Gastrocnemius medialis (tissue), 4 donors: Measurements from ENCODE around the gene CRYBB1.

Experiments used
- POLR2A ChIP-seq, 2 donors: fragments of 450-650 bp; IDR thresholded peaks; one replicate each; pipeline ENCODE4 v1.6.1; 2017; ENCODE audit warnings: antibody characterized with exemption in 2 of 2, mild to moderate bottlenecking in 2 of 2, moderate library complexity in 2 of 2
- TF ChIP-seq, protein P1 (sequence below), 5 experiments: fragments of 450-650 bp in 3 of 5; fragments of 200-600 bp in 2 of 5; sonication (generic) in 2 of 5; IDR thresholded peaks in 4 of 5; conservative IDR thresholded peaks in 1 of 5; 1 replicate in 4 of 5; 2 replicates in 1 of 5; pipeline ENCODE4 v1.5.1; 2016 to 2019; ENCODE audit warnings: antibody characterized with exemption in 5 of 5, mild to moderate bottlenecking in 3 of 5, moderate library complexity in 3 of 5

DNA sequence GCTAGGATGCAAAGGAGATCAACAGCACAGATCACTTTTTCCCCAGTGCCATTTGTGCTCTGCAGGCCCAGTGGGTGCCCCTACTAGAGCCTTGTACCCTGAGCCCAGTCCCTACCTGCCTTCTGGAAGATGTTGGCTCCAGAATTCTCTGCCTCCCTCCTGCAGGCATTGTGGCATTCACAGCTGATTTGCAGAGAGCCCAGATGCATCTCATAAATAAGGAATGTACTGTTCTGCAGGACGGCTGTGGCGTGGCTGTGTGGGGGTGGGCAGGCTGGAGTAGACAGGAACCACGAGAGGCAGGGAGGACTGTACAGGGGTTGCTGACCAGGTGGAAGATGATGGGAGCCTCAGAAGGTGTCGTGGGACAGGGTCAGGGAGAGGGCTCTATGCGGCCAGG, 28.3 kb upstream of the CRYBB1 start:
- TF ChIP-seq POLR2A (IDR thresholded peaks at IDR 0.05), result no peak
- TF ChIP-seq, protein P1, sequence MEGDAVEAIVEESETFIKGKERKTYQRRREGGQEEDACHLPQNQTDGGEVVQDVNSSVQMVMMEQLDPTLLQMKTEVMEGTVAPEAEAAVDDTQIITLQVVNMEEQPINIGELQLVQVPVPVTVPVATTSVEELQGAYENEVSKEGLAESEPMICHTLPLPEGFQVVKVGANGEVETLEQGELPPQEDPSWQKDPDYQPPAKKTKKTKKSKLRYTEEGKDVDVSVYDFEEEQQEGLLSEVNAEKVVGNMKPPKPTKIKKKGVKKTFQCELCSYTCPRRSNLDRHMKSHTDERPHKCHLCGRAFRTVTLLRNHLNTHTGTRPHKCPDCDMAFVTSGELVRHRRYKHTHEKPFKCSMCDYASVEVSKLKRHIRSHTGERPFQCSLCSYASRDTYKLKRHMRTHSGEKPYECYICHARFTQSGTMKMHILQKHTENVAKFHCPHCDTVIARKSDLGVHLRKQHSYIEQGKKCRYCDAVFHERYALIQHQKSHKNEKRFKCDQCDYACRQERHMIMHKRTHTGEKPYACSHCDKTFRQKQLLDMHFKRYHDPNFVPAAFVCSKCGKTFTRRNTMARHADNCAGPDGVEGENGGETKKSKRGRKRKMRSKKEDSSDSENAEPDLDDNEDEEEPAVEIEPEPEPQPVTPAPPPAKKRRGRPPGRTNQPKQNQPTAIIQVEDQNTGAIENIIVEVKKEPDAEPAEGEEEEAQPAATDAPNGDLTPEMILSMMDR (IDR thresholded peaks at IDR 0.05 in 4 of 5, conservative IDR thresholded peaks at IDR 0.05 in 1 of 5), result no peak
